Right atrium auricular region (tissue), 2 donors: ENCODE data around the gene GAL3ST1. TPM values are rescaled to one million over a fixed set of nuclear protein-coding genes. Genes with fewer than 3 reads are reported as not detected.
A peak's percentile ranks its signal among the peaks of the same experiment; 100 is the strongest.

Experiments used
- DNase-seq: peaks from one replicate; pipeline ENCODE4 v3.0.0-alpha.2; 2019; ENCODE audit warnings: low spot score
- H3K27ac ChIP-seq, 2 donors: fragments of 200-600 bp; sonication (generic); 1 replicate in 1 of 2; 2 replicates in 1 of 2; pipeline ENCODE4 v1.5.1; 2016 to 2019
- H3K27me3 ChIP-seq, 2 donors: fragments of 200-600 bp; sonication (generic); one replicate each; pipeline versions ENCODE4 v1.5.1 to v1.6.0; 2017 to 2019
- H3K36me3 ChIP-seq: fragments of 200-600 bp; sonication (generic); one replicate; pipeline ENCODE4 v1.5.1; 2016
- H3K4me1 ChIP-seq, 2 donors: fragments of 200-600 bp; sonication (generic); one replicate each; pipeline versions ENCODE4 v1.5.1 to v1.6.0; 2017 to 2019
- H3K4me3 ChIP-seq, 2 donors: fragments of 200-600 bp; sonication (generic); 1 replicate in 1 of 2; 2 replicates in 1 of 2; pipeline ENCODE4 v1.5.1; 2017 to 2019; ENCODE audit warnings: mild to moderate bottlenecking in 1 of 2, moderate library complexity in 1 of 2
- H3K9me3 ChIP-seq, 2 donors: fragments of 200-600 bp; sonication (generic); one replicate each; pipeline ENCODE4 v1.5.1; 2019
- CTCF ChIP-seq, 2 donors: fragments of 200-600 bp; sonication (generic); IDR thresholded peaks; one replicate each; pipeline ENCODE4 v1.5.1; 2019; ENCODE audit warnings: antibody characterized with exemption in 2 of 2
- total RNA-seq, 2 donors: library from RNA; depleted of rRNA; stranded (reverse); fragments of >200 nt; gene quantifications; one replicate each; pipeline ENCODE4 v1.1.0, GENCODE V29; 2016

The GAL3ST1 gene
- total RNA-seq, 2 donors from 2014 or later: 0.33 to 1.7 TPM

- Histone ChIP-seq H3K27me3 (no peaks in the 10 kb centered on the region), H3K9me3 (no peaks in the 10 kb centered on the region), H3K4me3 (peak overlapping the region; percentile 51 to 62), H3K27ac (peak overlapping the region; percentile 64 to 72), H3K36me3 (no peaks in the 10 kb centered on the region), H3K4me1 (peaks cover 0 to 42% of the 10 kb centered on the region in 2 donors)
- no peak for DNase-seq
- TF ChIP-seq CTCF (IDR thresholded peaks at IDR 0.05): no peak
These were observed 33.0 kb upstream of the GAL3ST1 start for GRCh38 chr22:30607300-30607930.

GRCh38 chr22:30606455-30607299 lies 32.2 kb upstream of the GAL3ST1 start, which contains the start of gene TCN2:
Gene TCN2, plus strand, starts transcription at chr22:30607174. Its CDS starts 158 bp downstream, at chr22:30607332.
- H3K4me1 ChIP-seq: peaks cover 0 to 42% of the 10 kb centered on the region in 2 donors
- peak within 1 kb of the TSS; percentile 51 to 62 for H3K4me3 ChIP-seq
- H3K36me3 ChIP-seq: no peaks in the 10 kb centered on the region
- peak; percentile 84 for DNase-seq
- no peak for TF ChIP-seq CTCF (IDR thresholded peaks at IDR 0.05)
- peak within 1 kb of the TSS; percentile 64 to 72 for H3K27ac ChIP-seq
- H3K9me3 ChIP-seq: no peaks in the 10 kb centered on the region
- H3K27me3 ChIP-seq: no peaks in the 10 kb centered on the region

- peak; percentile 69 for DNase-seq
- Histone ChIP-seq H3K27me3 (no peaks in the 10 kb centered on the region), H3K27ac (peak overlapping the region; percentile 64 to 72), H3K9me3 (no peaks in the 10 kb centered on the region), H3K4me1 (peaks cover 0 to 41% of the 10 kb centered on the region in 2 donors), H3K36me3 (no peaks in the 10 kb centered on the region), H3K4me3 (peak overlapping the region; percentile 51 to 62)
- peak; percentile 75 to 79 for TF ChIP-seq CTCF (IDR thresholded peaks at IDR 0.05)
These were observed 31.1 kb upstream of the GAL3ST1 start for GRCh38 chr22:30605449-30606110.

GRCh38 chr22:30604723-30605122 lies 30.3 kb upstream of the GAL3ST1 start:
- Histone ChIP-seq H3K36me3 (no peaks in the 10 kb centered on the region), H3K4me3 (no peak overlapping the region), H3K27me3 (no peaks in the 10 kb centered on the region), H3K9me3 (no peaks in the 10 kb centered on the region), H3K4me1 (peaks cover 0 to 33% of the 10 kb centered on the region in 2 donors), H3K27ac (no peak overlapping the region)
- TF ChIP-seq CTCF (IDR thresholded peaks at IDR 0.05): no peak
- DNase-seq: no peak

- Histone ChIP-seq H3K9me3 (no peaks in the 10 kb centered on the region), H3K4me3 (no peak overlapping the region), H3K4me1 (peaks cover 0 to 28% of the 10 kb centered on the region in 2 donors), H3K36me3 (no peaks in the 10 kb centered on the region), H3K27me3 (no peaks in the 10 kb centered on the region), H3K27ac (no peak overlapping the region)
- no peak for TF ChIP-seq CTCF (IDR thresholded peaks at IDR 0.05)
- no peak for DNase-seq
These were observed 29.3 kb upstream of the GAL3ST1 start for GRCh38 chr22:30603801-30604200.
